Kidney glomerular epithelial cell (primary cell): ENCODE results near the gene RPRD1A.
"Not testable (repeated sequence)": the region's sequence is repeated elsewhere in the genome, so short reads cannot be mapped to it uniquely, and the experiment has no call there.

Experiments used
- DNase-seq: peaks from one replicate; lab custom pipeline; 2025; lab: John Stamatoyannopoulos, UW

RPRD1A gene

GRCh38 chr18:36025025-36025424 is 42.3 kb downstream of the RPRD1A start:
- DNase-seq, result no peak

DNA sequence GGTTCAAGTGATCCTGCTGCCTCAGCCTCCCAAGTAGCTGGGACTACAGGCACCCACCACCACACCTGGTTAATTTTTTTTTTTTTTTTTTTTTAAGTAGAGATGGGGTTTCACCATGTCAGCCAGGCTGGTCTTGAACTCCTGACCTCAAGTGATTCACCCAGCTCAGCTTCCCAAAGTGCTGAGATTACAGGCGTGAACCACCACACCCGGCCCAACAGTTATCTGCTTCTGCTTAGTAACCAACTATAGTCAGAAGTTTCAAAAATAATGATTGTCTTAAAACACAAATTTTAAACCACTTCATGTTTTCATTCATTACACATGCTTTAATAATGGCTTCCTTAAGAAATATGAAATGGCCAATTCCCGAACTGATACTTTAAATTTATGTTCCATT is 43.1 kb downstream of the RPRD1A start:
- DNase-seq, result not testable (repeated sequence)

DNA sequence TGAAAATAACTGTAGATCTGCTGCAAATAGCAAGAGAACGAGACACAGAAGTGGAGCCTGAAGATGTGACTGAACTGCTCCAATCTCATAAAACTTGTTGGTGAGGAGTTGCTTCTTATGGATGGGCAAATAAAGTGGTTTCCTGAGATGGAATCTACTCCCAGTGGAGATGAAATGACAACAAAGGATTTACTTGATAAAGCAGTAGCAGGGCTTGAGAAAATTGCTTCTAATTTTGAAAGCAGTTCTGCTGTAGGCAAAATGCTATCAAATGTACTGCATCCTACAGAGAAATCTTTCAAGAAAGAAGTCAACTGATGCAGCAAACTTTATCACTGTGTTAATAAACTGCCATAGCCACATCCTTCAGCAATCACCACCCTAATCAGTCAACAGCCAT is 44.0 kb downstream of the RPRD1A start:
- no peak for DNase-seq

DNA sequence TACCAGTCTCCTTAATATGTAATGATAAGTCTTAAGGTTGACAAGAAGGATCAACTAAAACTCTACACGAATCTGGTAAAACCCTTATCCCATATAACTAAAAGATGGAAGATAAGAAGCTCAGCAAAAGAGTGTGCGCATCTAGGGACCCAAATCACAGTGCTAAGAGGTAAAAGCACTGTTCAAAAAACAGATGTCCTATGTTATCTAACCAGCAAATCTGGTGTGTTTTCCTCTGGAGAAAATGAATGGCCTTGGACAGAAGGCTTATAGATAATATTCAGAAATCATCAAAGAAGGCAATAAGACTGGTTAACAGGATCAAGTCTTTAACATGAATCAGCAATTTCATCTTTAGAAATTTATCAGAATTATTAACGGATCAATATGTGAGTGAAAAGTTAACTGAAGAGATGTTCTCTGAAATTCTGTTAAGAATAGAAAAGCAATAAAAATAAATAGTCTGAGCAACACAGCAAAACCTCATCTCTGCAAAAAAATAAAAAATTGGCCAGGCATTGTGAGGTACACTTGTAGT is 47.1 kb downstream of the RPRD1A start:
- no peak for DNase-seq

DNA sequence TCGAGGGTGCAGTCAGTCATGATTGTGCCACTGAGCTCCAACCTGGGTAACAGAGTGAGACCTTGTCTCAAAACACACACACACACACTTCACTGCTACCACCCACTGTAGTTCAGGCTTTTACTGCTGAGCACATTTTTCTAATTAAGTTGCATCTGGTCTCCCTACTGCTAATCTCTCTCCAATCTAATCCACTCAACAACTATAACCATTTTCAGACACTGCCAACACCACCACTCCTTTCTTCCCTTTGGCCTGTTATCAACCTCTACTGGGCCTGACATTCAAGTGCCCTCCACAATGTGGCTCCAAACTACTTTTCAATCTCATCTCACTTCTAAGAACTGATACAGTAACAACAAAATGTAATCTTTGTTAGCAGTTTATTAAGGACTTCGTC is 50.1 kb downstream of the RPRD1A start:
- DNase-seq, result no peak

DNA sequence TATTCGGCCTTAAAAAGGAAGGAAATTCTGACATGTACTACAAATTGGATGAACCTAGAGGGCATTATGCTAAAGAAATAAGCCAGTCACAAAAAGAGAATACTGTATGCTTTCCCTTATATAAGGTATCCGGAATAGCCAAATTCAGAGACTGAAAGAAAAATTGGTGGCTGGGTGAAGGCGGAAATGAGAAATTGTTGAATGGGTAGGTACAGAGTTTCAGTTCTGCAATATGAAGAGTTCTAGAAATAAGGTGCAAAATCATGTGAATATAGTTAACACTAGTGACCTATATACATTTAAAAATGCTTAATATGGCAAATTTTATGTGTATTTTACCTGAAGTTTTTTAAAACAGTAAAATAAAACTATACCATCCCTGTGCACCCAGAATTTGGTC is 51.7 kb downstream of the RPRD1A start:
- no peak for DNase-seq

DNA sequence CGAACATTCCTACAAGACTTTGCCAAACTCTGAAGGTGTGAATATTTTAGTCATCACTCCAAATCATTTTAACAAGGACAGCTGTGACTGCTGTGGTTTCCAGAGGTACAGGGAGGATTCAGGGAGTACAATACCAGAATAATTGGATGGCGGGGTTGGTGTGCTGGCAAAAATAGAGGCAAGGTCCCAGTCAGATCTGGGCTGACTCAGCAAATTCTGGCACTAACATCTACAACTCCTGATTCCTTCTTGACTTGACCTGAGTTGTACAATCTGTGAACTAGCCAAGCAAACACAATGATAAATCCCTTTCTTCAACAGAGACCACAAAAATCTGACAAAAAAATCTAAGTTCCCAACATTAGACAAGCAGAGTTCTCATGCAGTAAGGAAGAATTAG is 54.5 kb downstream of the RPRD1A start:
- DNase-seq, result no peak

- DNase-seq, result no peak
Observed at GRCh38 chr18:36009214-36009613, 58.1 kb downstream of the RPRD1A start.

GRCh38 chr18:36006997-36007396 is 60.4 kb downstream of the RPRD1A start:
- no peak for DNase-seq

DNA sequence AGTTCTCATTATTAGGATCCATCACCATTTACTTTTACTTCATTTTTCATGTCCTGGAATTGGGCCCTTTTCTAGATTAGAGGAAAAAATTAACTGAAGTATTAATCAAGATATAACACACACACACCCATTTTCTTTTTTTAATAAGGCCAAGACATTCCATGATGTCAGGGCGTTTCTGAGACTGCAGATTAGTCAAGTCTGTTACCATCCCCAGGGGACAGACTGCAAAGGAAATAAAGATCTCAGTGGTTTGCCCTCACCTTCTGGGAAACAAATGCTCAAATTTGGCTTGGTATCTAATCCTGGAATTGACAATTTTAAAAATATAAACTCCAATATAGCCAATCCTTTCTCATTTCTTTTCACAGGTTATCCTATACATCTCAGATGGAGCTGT is 67.4 kb downstream of the RPRD1A start:
- no peak for DNase-seq

DNA sequence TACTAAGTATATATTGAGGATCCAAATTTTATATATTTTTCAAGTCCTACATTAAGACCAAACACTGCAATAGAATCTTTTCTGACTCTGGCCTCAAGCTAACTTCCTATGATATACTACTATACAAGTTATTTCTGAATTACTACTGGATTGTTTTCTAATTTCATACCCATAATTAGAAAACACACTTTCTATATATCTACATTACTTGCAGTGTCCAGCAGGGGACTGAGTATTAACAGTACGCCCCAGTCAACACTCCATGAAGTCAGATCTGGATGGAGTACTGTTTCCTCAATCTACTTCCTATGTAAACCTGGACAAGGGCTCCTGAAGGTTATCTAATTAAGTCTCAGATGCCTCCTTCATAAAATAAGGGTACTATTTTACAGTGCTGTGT is 68.4 kb downstream of the RPRD1A start:
- no peak for DNase-seq

DNA sequence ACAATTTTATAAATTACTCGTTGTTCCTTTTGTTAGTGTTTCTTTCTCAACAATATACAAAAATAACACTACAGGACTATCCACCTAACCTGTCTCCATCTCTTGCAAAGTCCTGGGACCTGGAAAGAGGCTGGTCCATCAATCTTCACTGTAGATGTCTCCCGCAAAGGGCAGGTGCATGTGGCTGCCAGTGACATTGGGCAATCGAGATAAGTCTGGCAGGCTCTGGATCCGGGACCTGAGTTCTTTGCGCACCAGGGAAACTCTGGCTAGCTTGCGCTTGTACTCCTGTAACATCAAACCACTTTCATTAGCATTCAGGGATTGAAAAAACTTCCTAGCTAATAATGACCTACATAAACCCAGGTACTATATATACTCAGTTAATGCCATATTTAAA is 74.3 kb downstream of the RPRD1A start:
- DNase-seq, result no peak

DNA sequence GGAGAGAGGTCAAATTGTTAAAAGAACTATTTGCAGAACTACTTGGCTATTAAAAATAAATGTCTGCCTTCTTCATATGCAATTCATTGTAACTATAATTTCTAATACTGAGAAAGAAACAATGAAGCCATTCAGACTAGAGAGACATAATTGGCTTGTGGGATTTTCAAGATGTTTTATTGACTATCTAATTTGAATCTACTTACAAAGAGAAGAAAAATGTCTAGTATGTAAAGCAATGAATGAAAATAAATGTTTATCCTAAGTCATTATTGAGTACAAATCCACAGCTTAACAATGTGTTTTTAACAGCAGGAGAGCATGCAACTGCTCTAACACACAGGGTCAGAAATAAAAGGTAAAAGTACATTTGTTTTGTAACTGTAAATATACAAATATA is 75.7 kb downstream of the RPRD1A start:
- no peak for DNase-seq

DNA sequence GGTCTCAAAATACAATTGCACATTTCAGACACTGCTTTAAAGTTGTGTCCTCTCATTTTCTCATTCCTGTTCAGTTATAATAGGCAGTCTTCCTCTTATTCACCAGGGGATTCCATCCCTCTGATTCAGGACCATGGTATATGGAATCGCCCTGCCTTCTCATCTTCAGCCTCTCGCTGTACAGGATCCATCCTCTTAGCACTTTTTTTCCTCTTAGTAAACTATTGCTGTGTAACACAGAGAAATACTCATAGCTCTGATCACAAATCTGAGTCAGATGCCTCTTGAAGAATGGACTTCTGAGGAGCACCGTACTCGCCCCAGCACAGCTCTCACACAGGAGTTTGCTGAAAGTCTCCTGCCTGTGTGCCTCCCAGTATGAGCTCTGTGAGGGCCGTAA is 83.5 kb downstream of the RPRD1A start:
- no peak for DNase-seq

GRCh38 chr18:35983147-35983546 is 84.2 kb downstream of the RPRD1A start:
- DNase-seq, result no peak

DNA sequence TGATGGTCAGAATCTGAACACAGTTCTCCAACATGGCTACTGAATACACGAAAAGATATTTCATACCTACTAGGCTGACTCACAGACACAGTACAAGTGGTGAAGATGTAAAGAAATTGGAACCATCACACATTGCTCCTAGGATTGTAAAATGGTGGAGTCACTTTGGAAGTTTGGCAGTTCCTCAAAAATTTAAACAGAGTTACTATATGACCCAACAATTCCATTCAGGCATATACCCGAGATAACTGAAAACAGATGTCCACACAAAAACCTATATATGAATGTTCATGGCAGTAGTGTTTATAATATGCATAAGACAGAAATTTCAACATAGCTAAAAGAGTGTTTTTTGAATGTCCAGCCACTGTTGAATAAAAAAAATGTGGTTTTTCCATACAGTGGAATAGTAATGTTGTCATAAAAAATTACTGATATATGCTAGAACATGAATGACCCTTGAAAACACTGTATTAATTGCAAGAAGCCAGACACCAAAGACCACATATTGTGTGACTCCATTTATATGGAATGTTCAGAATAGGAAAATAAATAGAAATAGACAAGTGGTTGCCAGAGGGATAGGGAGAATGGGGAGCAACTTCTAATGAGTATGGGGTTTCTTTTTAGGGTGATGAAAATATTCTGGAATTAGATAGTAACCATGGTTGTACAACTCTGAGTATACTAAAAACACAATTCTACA is 84.8 kb downstream of the RPRD1A start:
- DNase-seq, result peak; percentile 0

- DNase-seq, result no peak
Observed at GRCh38 chr18:35979112-35979511, 88.2 kb downstream of the RPRD1A start.

- DNase-seq, result no peak
Observed at GRCh38 chr18:35974181-35974580, 93.2 kb downstream of the RPRD1A start.

DNA sequence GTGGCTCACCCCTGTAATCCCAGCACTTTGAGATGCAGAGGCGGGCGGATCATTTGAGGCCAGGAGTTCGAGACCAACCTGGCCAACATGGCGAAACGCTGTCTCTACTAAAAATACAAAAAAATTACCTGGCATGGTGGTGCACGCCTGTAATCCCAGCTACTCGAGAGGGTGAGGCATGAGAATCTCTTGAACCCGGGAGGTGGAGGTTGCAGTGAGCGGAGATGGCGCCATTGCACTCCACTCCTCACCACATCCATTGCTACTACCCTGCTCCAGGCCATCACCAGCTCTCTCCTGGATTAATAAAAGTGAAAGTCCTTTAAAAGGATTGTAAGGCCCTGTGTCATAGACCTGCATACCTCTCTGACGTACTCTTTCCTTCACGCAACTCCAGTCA is 93.7 kb downstream of the RPRD1A start:
- DNase-seq, result no peak

DNA sequence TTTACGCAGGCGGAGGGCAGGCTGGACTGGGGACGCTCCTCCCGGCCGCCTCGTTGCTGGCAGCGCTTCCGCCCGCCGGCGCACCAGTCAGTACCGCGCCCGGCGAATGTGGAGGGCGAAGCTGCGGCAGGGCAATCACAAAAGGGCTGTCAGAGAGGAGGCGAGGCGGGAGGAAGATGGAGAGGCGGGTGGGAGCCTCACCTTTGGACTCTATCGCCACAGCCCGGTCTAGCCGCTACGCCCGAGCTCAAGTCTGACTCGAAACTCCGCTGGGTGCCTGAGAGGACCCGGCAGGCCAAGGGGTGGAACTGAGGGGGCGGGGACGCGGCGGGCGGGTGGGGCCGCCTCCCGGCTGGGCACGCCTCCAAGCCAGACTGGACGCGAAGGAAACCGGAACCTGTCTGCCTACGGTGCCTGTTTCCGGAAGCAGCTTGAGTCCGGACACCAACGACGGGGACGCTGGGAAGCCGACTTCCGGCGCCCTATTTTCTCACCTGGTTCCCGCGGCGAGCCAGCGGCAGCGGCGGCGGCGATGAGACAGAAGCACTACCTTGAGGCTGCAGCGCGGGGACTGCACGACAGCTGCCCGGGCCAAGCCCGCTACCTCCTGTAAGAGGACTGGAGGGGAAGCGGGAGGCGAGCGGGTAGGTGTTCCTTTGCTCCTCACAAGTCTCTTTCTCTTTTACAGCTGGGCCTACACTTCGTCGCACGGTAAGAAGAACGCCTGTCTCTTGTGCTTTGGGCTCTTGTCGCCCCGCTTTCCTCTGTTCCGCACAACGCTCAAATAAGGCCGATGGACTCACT is 95.0 kb downstream of the RPRD1A start, which contains the start of gene RMP24:
RMP24 (plus strand) TSS at position 483 of the 804 bp plus-strand sequence.
- peak; percentile 83 for DNase-seq

DNA sequence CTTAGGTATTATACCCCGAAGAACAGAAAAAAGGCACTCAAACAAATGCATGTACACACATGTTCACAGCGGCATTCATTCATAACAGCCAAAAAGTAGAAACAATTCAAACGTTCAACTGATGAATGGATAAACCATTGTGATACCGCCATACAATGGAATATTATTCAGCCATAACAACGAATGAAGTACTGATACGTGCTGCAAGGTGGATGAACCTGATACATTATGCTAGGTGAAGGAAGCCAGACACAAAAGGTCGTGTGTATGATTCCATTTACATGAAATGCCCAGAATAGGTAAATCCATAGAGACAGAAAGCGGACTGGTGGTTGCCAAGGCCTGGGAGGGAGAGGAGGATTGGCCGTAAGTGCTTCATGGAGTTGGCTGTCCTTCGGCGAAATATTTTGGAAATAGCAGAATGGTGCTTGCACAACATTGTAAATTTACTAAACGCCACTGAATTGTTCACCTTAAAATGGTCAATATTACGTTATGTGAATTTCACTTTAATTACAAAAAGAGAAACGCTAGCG is 95.6 kb downstream of the RPRD1A start:
- DNase-seq, result peak; percentile 69

- DNase-seq, result no peak
Observed at GRCh38 chr18:35969676-35970075, 97.7 kb downstream of the RPRD1A start.

- no peak for DNase-seq
Observed at GRCh38 chr18:35968278-35968880, 99.0 kb downstream of the RPRD1A start.
